ENCODE results near the gene SHISA8. TPM values are rescaled to one million over a fixed set of nuclear protein-coding genes. Genes with fewer than 3 reads are reported as not detected.
A peak's percentile ranks its signal among the peaks of the same experiment; 100 is the strongest.

Gene SHISA8
- total and polyA plus RNA-seq, 12 donors = 0.16 to 4.6 (median 1.4) TPM

- peak; percentile 46 to 76 (median 52) for ATAC-seq
- intact Hi-C loops (cut with DNase I) = no loop called here
Measured at GRCh38 chr22:41925783-41926460, 11.0 kb upstream of the SHISA8 start.

GRCh38 chr22:41923595-41924276 lies 8.9 kb upstream of the SHISA8 start:
- peaks cover 7 to 58% (median 24%) of the 10 kb centered on the region in 7 donors for H3K27me3 ChIP-seq
- peaks cover 5 to 29% (median 21%) of the 10 kb centered on the region in 9 donors for H3K4me1 ChIP-seq
- WGBS, 2 donors = 94 to 96% methylated on average over 13 to 14 of the region's 14 CpGs
- TF ChIP-seq CTCF (IDR thresholded peaks at IDR 0.05) = no peak
- H3K9me3 ChIP-seq = no peaks in the 10 kb centered on the region
- ATAC-seq = no peak
- intact Hi-C loops (cut with DNase I) = no loop called here
- no peaks in the 10 kb centered on the region for H3K36me3 ChIP-seq
- H3K27ac ChIP-seq = no peak overlapping the region
- no peak overlapping the region for H3K4me3 ChIP-seq
- no peak for DNase-seq

More at GRCh38 chr22:41925783-41926460, 11.0 kb upstream of the SHISA8 start:
- H3K4me3 ChIP-seq = peak overlapping the region in 9 of 10 donors; percentile 17 to 52 (median 40)
- peak overlapping the region in 1 of 10 donors; percentile 44 for H3K27ac ChIP-seq
- peak; percentile 50 to 75 for DNase-seq
- peaks cover 7 to 36% (median 19%) of the 10 kb centered on the region in 7 donors for H3K27me3 ChIP-seq
- 6 to 10% methylated on average over 33 to 44 of the region's 48 CpGs for WGBS, 2 donors
- peak; percentile 29 to 71 (median 65) for TF ChIP-seq CTCF (IDR thresholded peaks at IDR 0.05)
- H3K36me3 ChIP-seq = no peaks in the 10 kb centered on the region
- H3K9me3 ChIP-seq = no peaks in the 10 kb centered on the region
- peaks cover 0 to 10% (median 4%) of the 10 kb centered on the region in 9 donors for H3K4me1 ChIP-seq

- DNase-seq = no peak
- 95 to 98% methylated on average over 4 of the region's 4 CpGs for WGBS, 2 donors
- intact Hi-C loops (cut with DNase I) = no loop called here
- peaks cover 7 to 35% (median 22%) of the 10 kb centered on the region in 9 donors for H3K4me1 ChIP-seq
- no peak for TF ChIP-seq CTCF (IDR thresholded peaks at IDR 0.05)
- no peaks in the 10 kb centered on the region for H3K9me3 ChIP-seq
- no peak for ATAC-seq
- H3K36me3 ChIP-seq = no peaks in the 10 kb centered on the region
- peaks cover 7 to 64% (median 27%) of the 10 kb centered on the region in 7 donors for H3K27me3 ChIP-seq
- H3K4me3 ChIP-seq = no peak overlapping the region
- H3K27ac ChIP-seq = no peak overlapping the region
Measured at GRCh38 chr22:41922940-41923594, 8.2 kb upstream of the SHISA8 start.

- Histone ChIP-seq H3K36me3 (no peaks in the 10 kb centered on the region), H3K9me3 (no peaks in the 10 kb centered on the region), H3K4me3 (no peak overlapping the region), H3K27ac (no peak overlapping the region), H3K27me3 (peaks cover 7 to 64% (median 32%) of the 10 kb centered on the region in 7 donors), H3K4me1 (peaks cover 11 to 40% (median 27%) of the 10 kb centered on the region in 9 donors)
- TF ChIP-seq CTCF (IDR thresholded peaks at IDR 0.05) = no peak
- DNase-seq (no peak), ATAC-seq (no peak)
- intact Hi-C loops (cut with DNase I) = no loop called here
- WGBS, 2 donors = 93% methylated on average over 5 of the region's 5 CpGs
Measured at GRCh38 chr22:41922328-41922727, 7.5 kb upstream of the SHISA8 start.

All from heart right ventricle (tissue), 16 donors.